ENCODE data around the gene AFG1L. TPM values are rescaled to one million over a fixed set of nuclear protein-coding genes. Genes with fewer than 3 reads are reported as not detected.

Gene AFG1L
- total RNA-seq, 1 donor, result 6.0 TPM

DNA sequence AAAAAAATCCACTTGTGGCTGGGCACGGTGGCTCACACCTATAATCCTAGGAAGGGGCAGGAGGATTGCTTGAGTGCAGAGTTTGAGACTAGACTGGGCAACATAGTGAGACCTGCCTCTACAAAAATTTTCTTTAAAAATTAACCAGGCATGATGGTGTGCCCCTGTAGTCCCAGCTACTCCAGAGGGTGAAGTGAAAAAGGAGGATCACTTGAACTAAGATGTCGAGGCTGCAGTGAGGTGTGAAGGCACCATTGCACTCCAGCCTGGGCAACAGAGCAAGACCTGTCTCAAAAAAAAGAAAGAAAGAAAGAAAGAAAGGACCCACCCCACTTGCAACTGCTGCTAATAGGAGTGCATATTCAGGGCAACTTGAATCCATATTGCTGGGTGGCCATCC is 20.3 kb upstream of the AFG1L start:
- no peak for DNase-seq (ENCODE audit: low read depth)
- TF ChIP-seq, protein P1, sequence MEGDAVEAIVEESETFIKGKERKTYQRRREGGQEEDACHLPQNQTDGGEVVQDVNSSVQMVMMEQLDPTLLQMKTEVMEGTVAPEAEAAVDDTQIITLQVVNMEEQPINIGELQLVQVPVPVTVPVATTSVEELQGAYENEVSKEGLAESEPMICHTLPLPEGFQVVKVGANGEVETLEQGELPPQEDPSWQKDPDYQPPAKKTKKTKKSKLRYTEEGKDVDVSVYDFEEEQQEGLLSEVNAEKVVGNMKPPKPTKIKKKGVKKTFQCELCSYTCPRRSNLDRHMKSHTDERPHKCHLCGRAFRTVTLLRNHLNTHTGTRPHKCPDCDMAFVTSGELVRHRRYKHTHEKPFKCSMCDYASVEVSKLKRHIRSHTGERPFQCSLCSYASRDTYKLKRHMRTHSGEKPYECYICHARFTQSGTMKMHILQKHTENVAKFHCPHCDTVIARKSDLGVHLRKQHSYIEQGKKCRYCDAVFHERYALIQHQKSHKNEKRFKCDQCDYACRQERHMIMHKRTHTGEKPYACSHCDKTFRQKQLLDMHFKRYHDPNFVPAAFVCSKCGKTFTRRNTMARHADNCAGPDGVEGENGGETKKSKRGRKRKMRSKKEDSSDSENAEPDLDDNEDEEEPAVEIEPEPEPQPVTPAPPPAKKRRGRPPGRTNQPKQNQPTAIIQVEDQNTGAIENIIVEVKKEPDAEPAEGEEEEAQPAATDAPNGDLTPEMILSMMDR (IDR thresholded peaks at IDR 0.05; ENCODE audit: insufficient read depth, low read length), result no peak
- no peak overlapping the region for H3K4me3 ChIP-seq (ENCODE audit: low read depth, low read length)

- DNase-seq (ENCODE audit: low read depth), result no peak
- H3K4me3 ChIP-seq (ENCODE audit: low read depth, low read length), result no peak overlapping the region
- TF ChIP-seq, protein P1 (IDR thresholded peaks at IDR 0.05; ENCODE audit: insufficient read depth, low read length), result no peak
Observed at GRCh38 chr6:108275976-108276375, 18.9 kb upstream of the AFG1L start.

- no peak for DNase-seq (ENCODE audit: low read depth)
- TF ChIP-seq, protein P1 (IDR thresholded peaks at IDR 0.05; ENCODE audit: insufficient read depth, low read length), result no peak
- no peak overlapping the region for H3K4me3 ChIP-seq (ENCODE audit: low read depth, low read length)
Observed at GRCh38 chr6:108277295-108277694, 17.6 kb upstream of the AFG1L start.

DNA sequence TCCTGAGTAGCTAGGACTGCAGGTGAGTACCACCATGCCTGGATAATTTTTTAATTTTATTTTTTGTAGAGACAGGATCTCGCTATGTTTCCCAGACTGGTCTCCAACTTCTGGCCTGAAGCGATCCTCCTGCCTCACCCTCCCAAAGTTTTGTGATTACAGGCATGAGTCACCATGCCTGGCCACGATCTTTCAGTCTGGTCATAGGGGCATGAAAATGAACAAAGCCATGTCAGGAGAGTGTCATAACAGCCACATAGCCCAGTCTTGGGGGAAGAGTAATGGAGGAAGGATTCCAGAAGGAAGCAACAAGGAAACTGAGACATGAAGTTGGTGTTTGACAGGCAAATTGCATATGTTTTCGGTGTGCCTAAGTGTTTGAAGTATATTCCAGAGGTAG is 17.0 kb upstream of the AFG1L start:
- no peak for DNase-seq (ENCODE audit: low read depth)
- H3K4me3 ChIP-seq (ENCODE audit: low read depth, low read length), result no peak overlapping the region
- TF ChIP-seq, protein P1 (IDR thresholded peaks at IDR 0.05; ENCODE audit: insufficient read depth, low read length), result no peak

GRCh38 chr6:108285381-108285780 is 9.5 kb upstream of the AFG1L start:
- H3K4me3 ChIP-seq (ENCODE audit: low read depth, low read length), result no peak overlapping the region
- TF ChIP-seq, protein P1 (IDR thresholded peaks at IDR 0.05; ENCODE audit: insufficient read depth, low read length), result no peak
- DNase-seq (ENCODE audit: low read depth), result no peak

- TF ChIP-seq, protein P1 (IDR thresholded peaks at IDR 0.05; ENCODE audit: insufficient read depth, low read length), result no peak
- no peak overlapping the region for H3K4me3 ChIP-seq (ENCODE audit: low read depth, low read length)
- no peak for DNase-seq (ENCODE audit: low read depth)
Observed at GRCh38 chr6:108286366-108286765, 8.5 kb upstream of the AFG1L start.

- no peak overlapping the region for H3K4me3 ChIP-seq (ENCODE audit: low read depth, low read length)
- DNase-seq (ENCODE audit: low read depth), result no peak
- TF ChIP-seq, protein P1 (IDR thresholded peaks at IDR 0.05; ENCODE audit: insufficient read depth, low read length), result no peak
Observed at GRCh38 chr6:108287373-108287772, 7.5 kb upstream of the AFG1L start.

Data from fibroblast of the aortic adventitia (primary cell).